ENCODE results near the gene MB.

MB gene

DNA sequence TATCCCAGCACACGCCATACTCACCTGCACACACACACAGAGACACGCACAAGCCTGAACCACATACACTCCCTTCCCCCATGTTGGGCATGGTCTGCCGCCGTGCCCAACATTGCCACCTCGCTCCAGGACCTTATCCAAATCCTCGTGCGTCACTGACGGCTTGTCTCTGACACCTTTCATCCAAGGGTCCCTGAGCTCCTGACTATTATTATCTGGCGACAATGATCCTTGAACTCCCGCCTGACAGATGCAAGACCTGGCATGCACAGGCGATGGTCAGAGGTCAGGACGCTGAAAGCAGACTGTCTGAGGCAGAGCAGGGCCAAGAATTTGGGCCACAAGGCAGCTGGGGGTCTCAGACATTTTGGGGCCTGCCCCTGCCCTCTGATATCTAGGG lies 4.2 kb downstream of the MB start:
- no peak for DNase-seq

GRCh38 chr22:35611891-35612576 lies 5.1 kb downstream of the MB start:
- DNase-seq: no peak

- no peak for DNase-seq
Observed at GRCh38 chr22:35611200-35611890, 5.8 kb downstream of the MB start.

- no peak for DNase-seq
Observed at GRCh38 chr22:35610741-35611140, 6.4 kb downstream of the MB start.

GRCh38 chr22:35609761-35610160 lies 7.4 kb downstream of the MB start:
- no peak for DNase-seq

DNA sequence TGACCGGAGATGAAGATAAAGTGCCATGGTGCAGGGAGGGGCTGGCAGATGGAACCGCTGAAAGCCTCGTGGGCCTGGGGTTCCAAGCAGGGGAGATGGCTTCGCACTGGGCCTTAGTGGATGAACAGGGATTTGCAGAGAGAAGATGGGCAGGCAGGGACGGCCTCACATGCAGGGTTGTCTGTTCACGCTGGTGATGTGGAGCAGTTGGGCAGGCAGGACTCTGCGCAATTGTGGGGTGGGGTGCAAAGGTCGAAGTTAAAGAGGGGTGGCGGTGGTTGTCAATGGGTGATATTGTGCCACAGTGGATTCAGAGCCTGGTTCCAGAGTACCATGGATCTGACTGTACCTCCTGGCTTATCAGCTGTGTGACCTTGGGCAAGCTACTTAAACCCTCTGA lies 7.9 kb downstream of the MB start:
- DNase-seq: no peak

DNA sequence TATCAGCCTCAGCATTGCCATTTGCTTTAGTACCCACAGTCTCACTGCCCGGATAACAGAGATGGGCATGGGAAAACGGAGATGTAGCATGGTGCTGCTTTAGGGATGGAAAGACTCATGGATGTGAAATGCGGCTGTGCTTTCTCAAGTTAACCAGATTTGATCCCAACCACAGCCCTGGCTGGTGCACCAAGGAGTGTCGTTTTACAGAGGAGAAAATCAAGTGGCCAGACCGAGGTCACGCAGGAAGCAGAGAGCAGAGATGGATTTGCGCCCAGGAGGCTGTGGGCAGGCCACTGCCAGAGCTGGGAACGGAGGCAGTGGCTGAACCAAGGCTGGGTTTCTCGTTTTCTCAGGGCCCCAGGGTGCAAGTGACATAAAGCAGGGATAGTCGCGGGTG lies 9.0 kb downstream of the MB start:
- DNase-seq: no peak

DNA sequence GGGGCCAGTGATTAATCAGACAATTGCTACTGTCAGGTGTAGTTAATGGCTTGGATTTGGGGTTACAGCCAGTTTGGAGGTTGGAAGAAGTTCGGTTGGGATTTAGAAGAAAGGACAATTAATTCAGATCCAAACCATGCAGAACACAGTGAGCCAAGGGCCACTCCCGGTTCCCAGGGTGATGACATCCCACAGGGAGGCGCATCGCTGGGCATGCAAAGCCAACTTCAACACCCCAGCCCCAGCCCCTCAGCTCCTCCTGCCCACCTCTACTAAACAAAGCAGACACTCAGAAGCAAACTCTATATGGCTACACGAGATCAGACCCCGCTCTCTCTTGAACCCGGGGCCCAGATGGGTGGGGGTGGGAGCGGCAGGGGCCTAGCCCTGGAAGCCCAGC lies 10.2 kb downstream of the MB start:
- DNase-seq: no peak

- DNase-seq: no peak
Observed at GRCh38 chr22:35605851-35606481, 11.2 kb downstream of the MB start.

GRCh38 chr22:35605369-35605680 lies 11.8 kb downstream of the MB start:
- no peak for DNase-seq

DNA sequence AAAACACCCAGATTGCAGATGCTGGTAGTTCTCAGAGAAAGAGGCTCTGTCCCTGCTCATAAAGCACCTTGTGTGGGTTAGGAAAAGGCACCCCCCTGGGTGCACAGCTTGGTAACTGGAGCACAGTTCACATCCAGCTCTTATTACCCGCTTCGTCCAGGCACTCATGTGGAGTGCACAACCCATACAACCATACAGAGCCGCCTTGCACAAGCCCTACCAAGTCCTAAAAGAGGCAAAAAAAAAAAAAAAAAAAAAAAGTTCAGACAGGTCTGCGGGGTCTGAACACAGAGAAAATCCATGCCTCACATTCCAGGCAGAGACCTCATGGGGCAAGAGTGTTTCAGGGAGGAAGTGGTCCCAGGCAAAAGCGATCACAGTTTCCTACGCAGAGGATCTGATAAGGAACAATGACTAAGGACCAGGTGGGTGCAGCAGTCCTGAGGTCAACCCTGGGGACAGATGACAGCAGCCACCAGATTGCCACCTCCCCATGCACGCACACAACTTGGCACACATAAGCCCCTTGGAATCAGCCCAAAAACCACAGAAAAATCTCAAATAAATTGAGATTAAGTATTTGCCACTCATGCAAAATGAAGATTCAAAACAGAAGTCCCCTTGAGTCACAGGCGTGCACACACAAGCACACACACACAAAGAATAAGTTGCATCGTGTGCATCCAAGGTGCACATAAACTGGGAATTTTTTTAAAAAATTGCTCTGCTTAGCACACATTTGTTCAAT lies 12.3 kb downstream of the MB start:
- no peak for DNase-seq

- no peak for DNase-seq
Observed at GRCh38 chr22:35601743-35602615, 15.2 kb downstream of the MB start.

DNA sequence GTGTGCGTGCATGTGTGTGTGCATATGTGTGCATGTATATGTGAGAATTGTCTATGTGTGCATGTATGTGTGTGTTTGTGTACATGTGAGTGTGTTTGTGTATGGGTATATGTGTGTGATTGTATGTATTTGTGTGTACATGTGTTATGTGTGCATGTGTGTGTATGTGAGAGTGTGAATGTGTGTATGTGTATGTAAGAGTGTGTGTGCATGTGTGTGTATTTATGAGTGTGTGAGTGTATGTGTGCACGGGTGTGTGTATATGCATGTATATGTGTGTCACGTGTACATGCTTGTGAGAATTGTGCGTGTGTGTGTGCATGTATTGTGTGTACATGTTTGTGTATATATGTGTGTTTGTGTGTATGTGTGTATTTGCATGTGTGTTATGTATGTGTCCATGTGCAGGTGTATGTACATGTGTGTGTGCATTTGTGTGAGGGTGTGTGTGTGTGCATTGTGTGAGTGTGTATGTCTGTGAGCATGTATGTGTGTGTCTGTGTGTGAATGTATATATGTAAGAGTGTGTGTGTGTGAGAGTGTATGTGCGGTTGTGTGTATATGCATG lies 16.0 kb downstream of the MB start:
- DNase-seq: no peak

DNA sequence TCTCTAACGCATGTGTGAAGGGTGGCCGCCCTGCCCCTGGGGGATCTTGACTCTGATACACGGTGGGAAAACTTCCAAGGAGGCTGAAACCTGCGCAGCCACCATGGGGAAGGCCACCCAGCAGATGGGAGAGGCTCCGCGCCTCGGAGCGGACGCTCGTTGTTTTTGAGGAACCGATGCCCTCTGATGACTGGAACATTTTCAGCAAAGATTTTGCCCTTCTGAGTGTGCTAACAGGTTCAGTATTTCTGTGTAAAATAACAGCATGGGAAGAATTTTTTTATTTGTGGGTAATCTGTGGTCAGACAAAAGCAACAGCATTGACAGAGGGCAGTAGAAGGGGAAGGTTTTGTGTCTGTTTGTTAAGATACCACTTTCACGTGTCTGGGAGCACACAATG lies 16.7 kb downstream of the MB start:
- DNase-seq: no peak

- DNase-seq: no peak
Observed at GRCh38 chr22:35599364-35599763, 17.8 kb downstream of the MB start.

GRCh38 chr22:35598396-35598710 lies 18.8 kb downstream of the MB start:
- DNase-seq: no peak

GRCh38 chr22:35597692-35598395 lies 19.3 kb downstream of the MB start:
- DNase-seq: no peak

DNA sequence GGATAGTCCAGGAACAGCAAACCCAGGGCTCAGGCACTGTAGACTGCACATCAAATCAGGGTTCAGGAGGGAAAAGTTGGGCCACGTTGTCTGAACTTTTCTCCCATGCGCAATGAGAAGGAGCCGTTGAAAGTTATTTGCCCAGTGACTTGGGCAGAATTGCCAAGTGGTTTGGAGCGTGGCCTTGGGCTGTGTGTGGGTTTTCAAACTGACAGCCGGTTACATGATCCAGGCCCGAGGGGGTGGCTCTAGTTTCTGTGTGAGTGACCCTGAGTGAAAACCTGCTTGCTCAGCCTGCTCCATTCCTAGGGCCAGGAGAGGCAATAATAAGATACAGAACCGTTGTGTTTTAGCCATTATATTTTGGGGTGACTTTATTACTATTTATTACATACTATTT lies 20.3 kb downstream of the MB start:
- DNase-seq: no peak

DNA sequence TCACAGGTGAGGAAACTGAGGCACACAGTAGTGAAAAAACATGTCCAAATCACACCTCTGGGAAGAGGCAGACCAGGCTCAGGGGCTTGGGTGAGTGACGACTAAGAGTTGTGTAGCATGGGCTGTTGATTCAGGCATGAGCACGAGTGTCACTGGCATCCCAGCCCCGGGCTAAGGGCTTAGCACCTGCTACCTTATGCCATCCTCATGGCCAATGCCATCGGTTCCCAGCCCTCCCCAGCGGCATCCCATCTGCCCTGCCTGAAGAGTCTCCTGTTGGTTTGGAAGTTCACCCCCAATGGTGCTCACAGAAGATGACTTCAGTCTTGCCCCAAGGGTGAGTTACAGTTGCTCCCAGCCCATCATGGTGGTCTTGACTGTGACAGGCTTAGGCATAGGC lies 22.4 kb downstream of the MB start:
- no peak for DNase-seq

DNA sequence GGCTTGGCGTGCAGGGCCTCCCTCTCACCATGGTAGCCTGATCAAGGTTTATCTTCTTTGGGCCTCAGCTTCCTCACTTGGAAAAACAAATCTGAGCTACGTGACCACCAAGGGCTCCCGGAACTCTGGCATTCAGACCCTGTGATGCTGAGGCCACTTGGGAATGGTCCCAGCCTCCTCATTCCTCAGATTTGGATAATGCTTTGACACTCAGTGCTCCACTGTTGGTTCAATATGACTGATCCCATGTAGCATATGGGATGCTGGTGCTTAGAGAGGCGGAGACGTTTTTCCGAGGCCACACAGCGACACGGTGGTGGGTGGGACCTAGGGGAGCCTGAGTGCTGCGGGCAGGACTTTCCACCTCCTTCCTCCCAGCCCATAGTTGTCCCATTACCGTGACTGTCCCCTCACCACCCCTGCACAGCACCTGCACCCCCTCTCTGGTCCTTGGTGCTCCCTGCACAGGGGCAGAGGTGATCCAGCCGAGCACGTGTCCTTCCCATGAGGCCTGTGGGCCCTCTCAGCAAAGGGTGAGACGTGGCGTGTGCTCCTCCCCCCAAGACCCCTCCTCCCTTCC lies 23.1 kb downstream of the MB start:
- no peak for DNase-seq

GRCh38 chr22:35593071-35593890 lies 23.8 kb downstream of the MB start:
- no peak for DNase-seq

Measured in NCI-H2029 treated with DMSO at 0.1 percent for 48 hours (cell line).